ENCODE results near the gene GBF1.
A peak's percentile ranks its signal among the peaks of the same experiment; 100 is the strongest.

Gene GBF1

GRCh38 chr10:102314801-102315200 lies 69.5 kb downstream of the GBF1 start:
- no peak for DNase-seq (ENCODE audit: low read depth in 2 of 2)
- TF ChIP-seq CTCF (IDR thresholded peaks at IDR 0.05; ENCODE audit: low read depth, low read length): no peak
- H3K4me3 ChIP-seq (replicated peaks in 1 of 2; ENCODE audit: low read depth in 2 of 2, low read length in 2 of 2): no peak overlapping the region

- DNase-seq (ENCODE audit: low read depth in 2 of 2): no peak
- no peak for TF ChIP-seq CTCF (IDR thresholded peaks at IDR 0.05; ENCODE audit: low read depth, low read length)
Observed at GRCh38 chr10:102316421-102316820, 71.1 kb downstream of the GBF1 start.

GRCh38 chr10:102322914-102323313 lies 77.6 kb downstream of the GBF1 start:
- peak in 1 of 2 donors; percentile 31 for DNase-seq (ENCODE audit: low read depth in 2 of 2)
- H3K4me3 ChIP-seq (replicated peaks in 1 of 2; ENCODE audit: low read depth in 2 of 2, low read length in 2 of 2): no peak overlapping the region
- no peak for TF ChIP-seq CTCF (IDR thresholded peaks at IDR 0.05; ENCODE audit: low read depth, low read length)

More at GRCh38 chr10:102316421-102316820, 71.1 kb downstream of the GBF1 start:
- no peak overlapping the region for H3K4me3 ChIP-seq (replicated peaks in 1 of 2; ENCODE audit: low read depth in 2 of 2, low read length in 2 of 2)

- TF ChIP-seq CTCF (IDR thresholded peaks at IDR 0.05; ENCODE audit: low read depth, low read length): no peak
- H3K4me3 ChIP-seq (replicated peaks in 1 of 2; ENCODE audit: low read depth in 2 of 2, low read length in 2 of 2): no peak overlapping the region
- peak; percentile 15 to 40 for DNase-seq (ENCODE audit: low read depth in 2 of 2)
Observed at GRCh38 chr10:102324061-102324460, 78.7 kb downstream of the GBF1 start.

- no peak overlapping the region for H3K4me3 ChIP-seq (replicated peaks in 1 of 2; ENCODE audit: low read depth in 2 of 2, low read length in 2 of 2)
- DNase-seq (ENCODE audit: low read depth in 2 of 2): no peak
- TF ChIP-seq CTCF (IDR thresholded peaks at IDR 0.05; ENCODE audit: low read depth, low read length): no peak
Observed at GRCh38 chr10:102326031-102326430, 80.7 kb downstream of the GBF1 start.

- no peak for DNase-seq (ENCODE audit: low read depth in 2 of 2)
- TF ChIP-seq CTCF (IDR thresholded peaks at IDR 0.05; ENCODE audit: low read depth, low read length): no peak
- H3K4me3 ChIP-seq (replicated peaks in 1 of 2; ENCODE audit: low read depth in 2 of 2, low read length in 2 of 2): no peak overlapping the region
Observed at GRCh38 chr10:102327002-102327401, 81.7 kb downstream of the GBF1 start.

GRCh38 chr10:102327641-102328040 lies 82.3 kb downstream of the GBF1 start:
- H3K4me3 ChIP-seq (replicated peaks in 1 of 2; ENCODE audit: low read depth in 2 of 2, low read length in 2 of 2): no peak overlapping the region
- no peak for TF ChIP-seq CTCF (IDR thresholded peaks at IDR 0.05; ENCODE audit: low read depth, low read length)
- no peak for DNase-seq (ENCODE audit: low read depth in 2 of 2)
